DND-41 (cell line): ENCODE data around the gene NFATC2IP.
A peak's percentile ranks its signal among the peaks of the same experiment; 100 is the strongest.
"Not testable (repeated sequence)": the region's sequence is repeated elsewhere in the genome, so short reads cannot be mapped to it uniquely, and the experiment has no call there.

Experiments used
- ATAC-seq: fragments of 200-7000 bp; cut with Tn5 transposase; 3 replicates; pipeline ENCODE4 v1.9.1; 2021; ENCODE audit warnings: low read depth; ENCODE audit not compliant: insufficient read depth
- DNase-seq: peaks from one replicate; pipeline ENCODE4 v3.0.0-alpha.2; 2020
- H2AFZ ChIP-seq: 2 replicates; pipeline ENCODE4 v1.6.0; 2012; ENCODE audit warnings: low read depth, low read length
- H3K27ac ChIP-seq: 2 replicates; pipeline ENCODE4 v1.5.1; 2012; ENCODE audit warnings: low read length, inconsistent platforms
- H3K27me3 ChIP-seq: fragments of 200-600 bp; sonication (generic); 2 replicates; pipeline ENCODE4 v1.6.0; 2012; ENCODE audit warnings: low read length, mild to moderate bottlenecking, inconsistent platforms; ENCODE audit not compliant: insufficient read depth, poor library complexity
- H3K36me3 ChIP-seq: 2 replicates; pipeline ENCODE4 v1.5.1; 2012; ENCODE audit warnings: low read length, inconsistent platforms; ENCODE audit not compliant: insufficient read depth
- H3K4me1 ChIP-seq: 2 replicates; pipeline ENCODE4 v1.5.1; 2012; ENCODE audit warnings: mild to moderate bottlenecking, low read length; ENCODE audit not compliant: insufficient read depth
- H3K4me2 ChIP-seq: 2 replicates; pipeline ENCODE4 v1.6.0; 2012; ENCODE audit warnings: mild to moderate bottlenecking, moderate library complexity, low read length, inconsistent platforms; ENCODE audit not compliant: insufficient read depth
- H3K4me3 ChIP-seq, 2 experiments: fragments of 200-600 bp in 1 of 2; shearing (Covaris generic) in 1 of 2; 2 replicates each; pipeline ENCODE4 v1.5.1; 2012 to 2016; ENCODE audit warnings: inconsistent platforms in 2 of 2, low read length in 2 of 2, mild to moderate bottlenecking in 2 of 2, low read depth in 1 of 2, moderate library complexity in 1 of 2
- H3K79me2 ChIP-seq: 2 replicates; pipeline ENCODE4 v1.6.0; 2012; ENCODE audit warnings: low read length, inconsistent platforms; ENCODE audit not compliant: insufficient read depth
- H3K9ac ChIP-seq: 2 replicates; pipeline ENCODE4 v1.6.0; 2012; ENCODE audit warnings: low read depth, mild to moderate bottlenecking, inconsistent platforms, low read length, moderate library complexity
- H3K9me3 ChIP-seq: 2 replicates; pipeline ENCODE4 v1.5.1; 2012; ENCODE audit warnings: low read length, moderate library complexity, mild to moderate bottlenecking, inconsistent platforms; ENCODE audit not compliant: insufficient read depth, severe bottlenecking
- H4K20me1 ChIP-seq: 2 replicates; pipeline ENCODE4 v1.6.0; 2012; ENCODE audit warnings: low read length; ENCODE audit not compliant: insufficient read depth
- CTCF ChIP-seq: IDR thresholded peaks from 2 replicates; pipeline ENCODE4 v1.5.1; 2012; ENCODE audit warnings: borderline replicate concordance, low read length, moderate library complexity, mild to moderate bottlenecking; ENCODE audit not compliant: poor library complexity, severe bottlenecking; ENCODE audit errors: extremely low read depth
- EZH2 ChIP-seq: IDR thresholded peaks from 3 replicates; pipeline ENCODE4 v1.6.1; 2012; ENCODE audit warnings: borderline replicate concordance, low read depth, mild to moderate bottlenecking, moderate library complexity, low read length, inconsistent platforms; ENCODE audit not compliant: severe bottlenecking

Gene NFATC2IP

GRCh38 chr16:29000019-29000418 is 49.3 kb downstream of the NFATC2IP start:
- H4K20me1 ChIP-seq, result no peaks in the 10 kb centered on the region
- TF ChIP-seq CTCF (no peak), EZH2 (no peak)
- H3K4me2 ChIP-seq, result no peak overlapping the region
- DNase-seq (no peak), ATAC-seq (no peak)
- no peak overlapping the region for H3K4me3 ChIP-seq
- H3K27me3 ChIP-seq, result no peaks in the 10 kb centered on the region
- H3K36me3 ChIP-seq, result no peaks in the 10 kb centered on the region
- no peaks in the 10 kb centered on the region for H3K79me2 ChIP-seq
- no peak overlapping the region for H3K27ac ChIP-seq
- no peak overlapping the region for H3K9ac ChIP-seq
- H3K4me1 ChIP-seq, result no peaks in the 10 kb centered on the region
- H2AFZ ChIP-seq, result no peak overlapping the region
- H3K9me3 ChIP-seq, result no peaks in the 10 kb centered on the region

- not testable (repeated sequence) for H3K9ac ChIP-seq, H3K27me3 ChIP-seq, H3K4me3 ChIP-seq, H3K79me2 ChIP-seq, H4K20me1 ChIP-seq, H3K4me2 ChIP-seq, H3K9me3 ChIP-seq, H3K27ac ChIP-seq, H2AFZ ChIP-seq, H3K36me3 ChIP-seq, ATAC-seq, DNase-seq
- peaks cover 19% of the 10 kb centered on the region for H3K4me1 ChIP-seq
Observed at GRCh38 chr16:29004496-29005139, 53.9 kb downstream of the NFATC2IP start.

DNA sequence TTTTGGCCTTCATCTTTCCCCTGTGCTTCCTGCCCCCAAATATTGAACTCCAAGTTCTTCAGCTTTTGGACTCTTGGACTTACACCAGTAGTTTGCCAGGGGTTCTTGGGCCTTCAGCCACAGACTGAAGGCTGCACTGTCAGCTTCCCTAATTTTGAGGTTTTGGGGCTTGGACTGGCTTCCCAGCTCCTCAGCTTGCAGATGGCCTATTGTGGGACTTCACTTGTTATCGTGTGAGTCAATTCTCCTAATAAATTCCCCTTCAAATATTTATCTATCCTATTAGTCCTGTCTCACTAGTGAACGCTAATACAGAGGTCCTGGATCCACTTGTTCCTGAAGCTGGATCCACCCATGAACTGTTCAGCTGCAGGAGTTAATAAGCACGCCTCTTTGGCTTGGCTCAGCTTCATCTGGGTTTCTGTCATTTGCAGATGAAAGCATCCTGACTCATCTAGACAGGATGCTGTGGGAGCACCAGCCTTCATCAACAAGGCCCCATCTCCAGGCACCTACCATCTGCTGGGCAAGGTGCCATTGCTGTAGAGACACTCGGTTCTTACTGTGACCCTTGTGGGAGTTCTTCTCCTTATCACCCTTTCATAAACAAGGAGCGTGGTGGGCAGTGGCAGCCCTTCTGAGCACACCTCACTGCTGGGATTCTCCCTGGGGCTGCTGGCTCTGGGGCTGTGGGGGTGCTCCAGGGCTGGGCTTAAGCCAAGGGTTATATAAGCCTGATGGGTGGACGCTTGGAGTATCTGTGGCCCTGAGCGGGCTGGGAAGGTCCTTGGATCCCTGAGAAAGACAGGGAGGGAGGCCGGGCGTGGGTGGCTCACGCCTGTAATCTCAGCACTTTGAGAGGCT is 57.2 kb downstream of the NFATC2IP start:
- Histone ChIP-seq H4K20me1 (no peaks in the 10 kb centered on the region), H3K79me2 (no peaks in the 10 kb centered on the region), H3K9ac (no peak overlapping the region), H3K27ac (peak overlapping the region; percentile 49; the same call in 1 of the 2 replicates), H3K4me1 (peaks cover 23% of the 10 kb centered on the region), H2AFZ (no peak overlapping the region), H3K36me3 (no peaks in the 10 kb centered on the region), H3K9me3 (no peaks in the 10 kb centered on the region), H3K27me3 (no peaks in the 10 kb centered on the region), H3K4me3 (no peak overlapping the region; a peak in 1 of 4 replicates), H3K4me2 (no peak overlapping the region)
- DNase-seq (peak; percentile 76), ATAC-seq (peak; percentile 75)
- TF ChIP-seq EZH2 (no peak), CTCF (no peak)
